Posterior cingulate gyrus (tissue), 11 donors: ENCODE data around the gene PRX.
"Not testable (repeated sequence)": the region's sequence is repeated elsewhere in the genome, so short reads cannot be mapped to it uniquely, and the experiment has no call there.

ENCODE experiments used
- DNase-seq, 10 donors: peaks; one replicate each; pipeline versions ENCODE4 v3.0.0 to v3.0.0-alpha.2; 2020 to 2021; ENCODE audit warnings: mixed read lengths in 3 of 10
- intact Hi-C: fragments of 100-400 bp; cut with DNase I; formaldehyde crosslinking; loops from one replicate; pipeline ENCODE4 v1.15.1; 2023

The PRX gene

GRCh38 chr19:40416918-40417642 is 3.9 kb upstream of the PRX start:
- intact Hi-C loops, result no loop called here
- peak in 1 of 10 donors; percentile 59 for DNase-seq

- intact Hi-C loops, result no loop called here
- no peak for DNase-seq
These were observed 2.6 kb upstream of the PRX start for GRCh38 chr19:40415768-40416167.

GRCh38 chr19:40414542-40415535 is 1.7 kb upstream of the PRX start:
- DNase-seq, result peak in 1 of 10 donors; percentile 64
- intact Hi-C loops, result no loop called here

- DNase-seq, result no peak
- intact Hi-C loops, result no loop called here
These were observed 312 bp downstream of the PRX start for GRCh38 chr19:40412866-40413265.

GRCh38 chr19:40411958-40412499 is 1.1 kb downstream of the PRX start:
- intact Hi-C loops, result no loop called here
- DNase-seq, result no peak

- no peak for DNase-seq
- intact Hi-C loops, result no loop called here
These were observed 1.9 kb downstream of the PRX start for GRCh38 chr19:40411125-40411842.

GRCh38 chr19:40410030-40410389 is 3.2 kb downstream of the PRX start:
- no peak for DNase-seq
- intact Hi-C loops, result no loop called here

GRCh38 chr19:40408598-40408925 is 4.6 kb downstream of the PRX start:
- DNase-seq, intact Hi-C loops: not testable (repeated sequence)

GRCh38 chr19:40407714-40408597 is 5.2 kb downstream of the PRX start:
- no peak for DNase-seq
- intact Hi-C loops, result no loop called here

GRCh38 chr19:40403262-40403984 is 9.8 kb downstream of the PRX start:
- intact Hi-C loops, result no loop called here
- DNase-seq, result peak in 7 of 10 donors; percentile 35 to 91 (median 41)

- DNase-seq, result no peak
- intact Hi-C loops, result no loop called here
These were observed 12.6 kb downstream of the PRX start for GRCh38 chr19:40400559-40400958.

GRCh38 chr19:40398417-40399131 is 14.6 kb downstream of the PRX start:
- intact Hi-C loops, result no loop called here
- peak in 1 of 10 donors; percentile 22 for DNase-seq

GRCh38 chr19:40397568-40397906 is 15.6 kb downstream of the PRX start:
- intact Hi-C loops, result no loop called here
- DNase-seq, result no peak

- intact Hi-C loops, result no loop called here
These were observed 16.2 kb downstream of the PRX start for GRCh38 chr19:40396886-40397567.

GRCh38 chr19:40395956-40396355 is 17.2 kb downstream of the PRX start:
- intact Hi-C loops, result no loop called here
- DNase-seq, result no peak

More at GRCh38 chr19:40396886-40397567, 16.2 kb downstream of the PRX start:
- no peak for DNase-seq

GRCh38 chr19:40394816-40395210 is 18.4 kb downstream of the PRX start:
- intact Hi-C loops, result no loop called here
- no peak for DNase-seq

- intact Hi-C loops, result no loop called here
These were observed 19.0 kb downstream of the PRX start for GRCh38 chr19:40393894-40394815.

More at GRCh38 chr19:40393894-40394815, 19.0 kb downstream of the PRX start:
- DNase-seq, result no peak
